SU-DHL-6 (cell line): ENCODE results near the gene B3GALT6.

ENCODE experiments used
- CTCF ChIP-seq: fragments of 200-600 bp; sonication (generic); IDR thresholded peaks from one replicate; pipeline ENCODE4 v1.5.1; 2017; ENCODE audit warnings: antibody characterized with exemption, mild to moderate bottlenecking, low read length, moderate library complexity; ENCODE audit not compliant: insufficient read depth, poor library complexity, severe bottlenecking
- EZH2phosphoT487 ChIP-seq: fragments of 200-600 bp; sonication (generic), shearing (Covaris generic); conservative IDR thresholded peaks from 2 replicates; pipeline ENCODE4 v1.6.1; 2018; ENCODE audit warnings: mild to moderate bottlenecking, antibody characterized with exemption, low read length, moderate library complexity, mixed read lengths

- TF ChIP-seq CTCF (no peak), EZH2phosphoT487 (no peak)
Observed at GRCh38 chr1:1270813-1271212, 38.8 kb downstream of the B3GALT6 start.
